Choroid plexus epithelial cell (primary cell): Measurements from ENCODE around the gene INPP4B.

Source experiments
- DNase-seq: peaks from one replicate; pipeline ENCODE4 v3.0.0-alpha.2; 2010; ENCODE audit warnings: low read depth
- H3K4me3 ChIP-seq: 2 replicates; pipeline ENCODE4 v1.5.1; 2011; ENCODE audit warnings: low read depth, mild to moderate bottlenecking, control low read depth, low read length, moderate library complexity
- TF ChIP-seq, protein P1 (sequence below): conservative IDR thresholded peaks from 2 replicates; pipeline ENCODE4 v1.5.1; 2011; ENCODE audit warnings: low read depth, mild to moderate bottlenecking, control low read depth, inconsistent platforms, low read length, moderate library complexity

Gene INPP4B

GRCh38 chr4:142309772-142310171 is 536.3 kb downstream of the INPP4B start:
- no peak for DNase-seq
- no peak overlapping the region for H3K4me3 ChIP-seq
- TF ChIP-seq, protein P1, sequence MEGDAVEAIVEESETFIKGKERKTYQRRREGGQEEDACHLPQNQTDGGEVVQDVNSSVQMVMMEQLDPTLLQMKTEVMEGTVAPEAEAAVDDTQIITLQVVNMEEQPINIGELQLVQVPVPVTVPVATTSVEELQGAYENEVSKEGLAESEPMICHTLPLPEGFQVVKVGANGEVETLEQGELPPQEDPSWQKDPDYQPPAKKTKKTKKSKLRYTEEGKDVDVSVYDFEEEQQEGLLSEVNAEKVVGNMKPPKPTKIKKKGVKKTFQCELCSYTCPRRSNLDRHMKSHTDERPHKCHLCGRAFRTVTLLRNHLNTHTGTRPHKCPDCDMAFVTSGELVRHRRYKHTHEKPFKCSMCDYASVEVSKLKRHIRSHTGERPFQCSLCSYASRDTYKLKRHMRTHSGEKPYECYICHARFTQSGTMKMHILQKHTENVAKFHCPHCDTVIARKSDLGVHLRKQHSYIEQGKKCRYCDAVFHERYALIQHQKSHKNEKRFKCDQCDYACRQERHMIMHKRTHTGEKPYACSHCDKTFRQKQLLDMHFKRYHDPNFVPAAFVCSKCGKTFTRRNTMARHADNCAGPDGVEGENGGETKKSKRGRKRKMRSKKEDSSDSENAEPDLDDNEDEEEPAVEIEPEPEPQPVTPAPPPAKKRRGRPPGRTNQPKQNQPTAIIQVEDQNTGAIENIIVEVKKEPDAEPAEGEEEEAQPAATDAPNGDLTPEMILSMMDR: no peak

GRCh38 chr4:142307857-142308256 is 538.2 kb downstream of the INPP4B start:
- TF ChIP-seq, protein P1: no peak
- H3K4me3 ChIP-seq: no peak overlapping the region
- DNase-seq: no peak

DNA sequence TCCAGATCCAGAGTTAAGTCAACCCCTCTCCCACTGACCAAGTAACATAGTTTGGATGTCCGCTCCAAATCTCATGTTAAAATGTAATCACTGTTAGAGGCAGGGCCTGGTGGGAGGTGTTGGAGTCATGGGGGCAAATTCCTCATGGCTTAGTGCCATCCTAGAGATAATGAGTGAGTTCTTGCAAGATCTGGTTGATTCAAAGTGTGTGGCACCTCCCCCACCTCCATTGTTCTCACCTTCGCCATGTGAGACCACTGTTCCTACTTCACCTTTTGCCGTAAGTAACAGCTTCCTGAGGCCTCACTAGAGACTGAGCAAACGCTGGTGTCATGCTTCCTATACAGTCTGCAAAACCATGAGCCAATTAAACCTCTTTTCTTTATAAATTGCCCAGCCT is 548.8 kb downstream of the INPP4B start:
- TF ChIP-seq, protein P1: no peak
- no peak for DNase-seq
- H3K4me3 ChIP-seq: no peak overlapping the region

DNA sequence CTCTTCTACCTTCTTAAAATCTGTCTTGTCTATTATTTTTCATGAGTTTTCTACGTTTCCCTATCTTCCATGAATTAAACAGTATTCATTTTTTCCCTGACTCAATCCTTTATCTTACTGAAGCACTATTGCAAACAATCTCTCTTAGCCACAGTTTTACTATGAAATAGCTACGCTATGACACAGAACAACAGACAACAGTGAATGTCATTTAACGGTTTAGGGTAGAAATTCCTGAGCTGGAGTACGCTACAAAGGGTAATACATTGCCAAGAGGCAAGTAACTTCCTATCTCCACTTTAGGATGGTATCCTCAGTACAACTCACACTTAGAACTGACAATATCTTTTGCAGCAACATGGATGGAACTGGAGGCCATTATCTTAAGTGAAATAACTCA is 552.6 kb downstream of the INPP4B start:
- TF ChIP-seq, protein P1: no peak

GRCh38 chr4:142292231-142292630 is 553.9 kb downstream of the INPP4B start:
- H3K4me3 ChIP-seq: no peak overlapping the region
- TF ChIP-seq, protein P1: no peak
- peak; percentile 13 for DNase-seq

More for the DNA sequence above, 552.6 kb downstream of the INPP4B start:
- peak; percentile 28 for DNase-seq
- H3K4me3 ChIP-seq: no peak overlapping the region

DNA sequence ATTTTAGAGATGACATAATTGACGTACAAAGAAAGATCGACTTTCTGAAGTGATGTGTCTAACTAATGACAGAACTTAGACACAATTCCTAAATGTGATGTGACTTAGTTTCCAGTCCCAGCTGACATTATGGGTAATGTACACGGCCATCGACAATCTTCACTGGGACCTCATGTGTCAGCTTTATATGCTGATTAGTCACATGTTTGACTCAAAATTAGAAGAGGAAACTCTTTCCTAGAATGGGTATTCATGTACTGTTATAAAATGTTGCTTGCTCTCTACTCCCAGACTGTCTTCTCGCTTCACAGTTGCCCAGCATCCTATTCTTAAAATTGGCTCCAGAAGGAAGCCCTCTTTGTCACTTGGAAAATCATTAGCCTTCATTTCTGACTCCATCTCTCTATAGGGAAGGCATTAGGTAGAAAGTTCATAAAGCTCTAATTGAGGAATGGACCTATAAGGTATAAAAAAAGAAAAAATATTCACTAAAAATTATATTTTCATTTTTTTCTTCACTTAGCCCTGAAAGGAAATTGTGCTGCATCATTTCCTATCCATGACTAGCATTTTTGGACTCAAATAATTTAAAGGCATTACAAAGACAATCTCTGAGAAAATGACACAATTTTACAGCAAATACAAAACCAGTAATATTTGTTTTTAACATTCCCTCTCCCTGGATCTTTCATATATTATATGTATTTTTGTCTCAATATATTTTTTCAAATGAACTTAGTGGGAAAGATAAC is 554.6 kb downstream of the INPP4B start:
- no peak overlapping the region for H3K4me3 ChIP-seq
- no peak for DNase-seq
- TF ChIP-seq, protein P1: no peak

DNA sequence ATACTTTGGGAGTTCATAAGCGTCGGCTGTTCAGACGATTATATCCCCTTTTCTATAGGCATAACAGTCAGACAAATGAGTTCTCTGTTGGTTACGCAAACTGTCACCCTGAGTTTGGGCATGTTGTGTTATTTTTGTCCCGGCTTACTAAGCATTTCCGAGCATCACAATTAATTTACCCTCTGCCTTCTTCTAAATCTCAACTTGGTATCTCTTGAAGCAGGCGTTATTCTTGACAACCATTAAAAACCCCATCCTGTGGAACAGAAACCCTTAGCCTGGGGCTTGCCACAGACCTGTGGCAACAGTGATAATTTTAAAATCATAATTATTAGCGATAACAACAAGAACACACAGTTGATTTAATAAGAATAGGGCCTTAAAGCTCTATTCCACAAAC is 558.7 kb downstream of the INPP4B start:
- TF ChIP-seq, protein P1: no peak
- no peak overlapping the region for H3K4me3 ChIP-seq
- DNase-seq: no peak
